Esophagus squamous epithelium (tissue), 5 donors: ENCODE results near the gene CHD3. TPM values are rescaled to one million over a fixed set of nuclear protein-coding genes. Genes with fewer than 3 reads are reported as not detected.

Experiments
- DNase-seq: peaks from one replicate; lab custom pipeline; 2025; lab: John Stamatoyannopoulos, UW
- H3K27ac ChIP-seq, 4 donors: fragments of 200-600 bp; sonication (generic); one replicate each; pipeline ENCODE4 v1.5.1; 2016 to 2019; ENCODE audit warnings: mild to moderate bottlenecking in 1 of 4
- H3K27me3 ChIP-seq, 4 donors: fragments of 200-600 bp; sonication (generic); 1 replicate in 3 of 4; 2 replicates in 1 of 4; pipeline versions ENCODE4 v1.5.1 to v1.6.0; 2017 to 2021; ENCODE audit warnings: antibody characterized with exemption in 1 of 4
- H3K36me3 ChIP-seq, 3 donors: fragments of 200-600 bp; sonication (generic); one replicate each; pipeline ENCODE4 v1.5.1; 2016 to 2019
- H3K4me1 ChIP-seq, 3 donors: fragments of 200-600 bp; sonication (generic); one replicate each; pipeline ENCODE4 v1.5.1; 2017 to 2019
- H3K4me3 ChIP-seq, 4 donors: fragments of 200-600 bp; sonication (generic); 1 replicate in 3 of 4; 2 replicates in 1 of 4; pipeline ENCODE4 v1.5.1; 2016 to 2019; ENCODE audit warnings: mild to moderate bottlenecking in 2 of 4, moderate library complexity in 1 of 4
- H3K9me3 ChIP-seq, 3 donors: fragments of 200-600 bp; sonication (generic); one replicate each; pipeline ENCODE4 v1.5.1; 2016 to 2019
- CTCF ChIP-seq, 6 experiments: fragments of 450-650 bp in 4 of 6; fragments of 200-600 bp in 2 of 6; sonication (generic) in 2 of 6; IDR thresholded peaks; one replicate each; pipeline ENCODE4 v1.5.1; 2016 to 2019; ENCODE audit warnings: antibody characterized with exemption in 6 of 6, mild to moderate bottlenecking in 4 of 6, moderate library complexity in 4 of 6
- POLR2A ChIP-seq, 4 donors: fragments of 450-650 bp; IDR thresholded peaks; one replicate each; pipeline ENCODE4 v1.6.1; 2017; ENCODE audit warnings: antibody characterized with exemption in 4 of 4, mild to moderate bottlenecking in 4 of 4, moderate library complexity in 3 of 4
- WGBS, 2 donors: methylation state at CpG; one replicate each; pipeline ENCODE4 v1.1.5; 2018; 5-methylcytosine and 5-hydroxymethylcytosine counted together
- intact Hi-C: fragments of 100-400 bp; cut with DNase I; formaldehyde crosslinking; loops from one replicate; pipeline ENCODE4 v1.15.0; 2022
- small RNA-seq, 4 donors: library from RNA; depleted of rRNA; stranded (forward); fragments of <200 nt; gene quantifications; one replicate each; pipeline ENCODE3, GENCODE V24; 2016
- total RNA-seq, 4 donors: library from RNA; depleted of rRNA; stranded (reverse); fragments of >200 nt; gene quantifications; one replicate each; pipeline ENCODE4 v1.1.0, GENCODE V29; 2016
- donor health status: DM: yes; HTN: yes; CAD: no.

Gene CHD3
- total RNA-seq, 4 donors from 2014 or later: 57.7 to 93.5 (median 73.0) TPM

GRCh38 chr17:7956228-7956965 is 67.8 kb downstream of the CHD3 start:
- Histone ChIP-seq H3K27ac (no peak overlapping the region), H3K36me3 (no peaks in the 10 kb centered on the region), H3K4me1 (no peaks in the 10 kb centered on the region), H3K4me3 (no peak overlapping the region), H3K9me3 (no peaks in the 10 kb centered on the region), H3K27me3 (peaks cover 0 to 26% (median 0%) of the 10 kb centered on the region in 4 donors)
- no peak for DNase-seq
- TF ChIP-seq CTCF (IDR thresholded peaks at IDR 0.05) (no peak), POLR2A (IDR thresholded peaks at IDR 0.05) (no peak)
- intact Hi-C loops: no loop called here
- 78 to 83% methylated on average over 11 of the region's 11 CpGs for WGBS, 2 donors

- Histone ChIP-seq H3K4me3 (no peak overlapping the region), H3K9me3 (no peaks in the 10 kb centered on the region), H3K27ac (no peak overlapping the region), H3K36me3 (no peaks in the 10 kb centered on the region), H3K4me1 (no peaks in the 10 kb centered on the region), H3K27me3 (peaks cover 0 to 32% (median 0%) of the 10 kb centered on the region in 4 donors)
- intact Hi-C loops: no loop called here
- DNase-seq: no peak
- TF ChIP-seq POLR2A (IDR thresholded peaks at IDR 0.05) (no peak), CTCF (IDR thresholded peaks at IDR 0.05) (no peak)
- 70 to 89% methylated on average over 5 to 9 of the region's 9 CpGs for WGBS, 2 donors
Measured at GRCh38 chr17:7959503-7960253, 71.1 kb downstream of the CHD3 start.

- intact Hi-C loops: no loop called here
- 37 to 44% methylated on average over 2 of the region's 2 CpGs for WGBS, 2 donors
- no peak for DNase-seq
Measured at GRCh38 chr17:7961421-7961820, 72.8 kb downstream of the CHD3 start.

More at GRCh38 chr17:7961421-7961820, 72.8 kb downstream of the CHD3 start:
- H3K27me3 ChIP-seq: peaks cover 0 to 32% (median 0%) of the 10 kb centered on the region in 4 donors
- H3K4me3 ChIP-seq: no peak overlapping the region
- no peak for TF ChIP-seq CTCF (IDR thresholded peaks at IDR 0.05)
- TF ChIP-seq POLR2A (IDR thresholded peaks at IDR 0.05): no peak
- no peaks in the 10 kb centered on the region for H3K36me3 ChIP-seq
- H3K9me3 ChIP-seq: no peaks in the 10 kb centered on the region
- no peaks in the 10 kb centered on the region for H3K4me1 ChIP-seq
- H3K27ac ChIP-seq: no peak overlapping the region

Small RNAs within 50 kb of the gene (small RNA-seq; reads per million reads assigned to genes)
- 1.9 to 126 (median 29.8) reads per million in 4 donors for gene SCARNA21

Other genes with a start within 250 kb of the CHD3 start
- gene ATP1B2, start 237.9 kb upstream of the CHD3 start, total RNA-seq: 1 to 10 TPM in 1 of 4 donors, under 1 TPM in 2, not detected in 1; 0.09 to 1.5 (median 0.21) TPM
- 10 to 100 TPM; 26.6 to 35.1 (median 33.9) TPM for gene TP53, start 201.3 kb upstream of the CHD3 start, total RNA-seq
- 1 to 10 TPM; 3.5 to 6.0 (median 3.8) TPM for gene WRAP53, start 200.3 kb upstream of the CHD3 start, total RNA-seq
- gene EFNB3, start 183.6 kb upstream of the CHD3 start, total RNA-seq: 1 to 10 TPM in 3 of 4 donors, under 1 TPM in 1; 0.70 to 2.7 (median 1.9) TPM
- under 1 TPM in 3 of 4 donors, not detected in 1; under 0.01 to 0.04 (median 0.03) TPM for gene DNAH2, start 171.0 kb upstream of the CHD3 start, total RNA-seq
- 10 to 100 TPM in 1 of 4 donors, 1 to 10 TPM in 3; 6.7 to 14.6 (median 7.5) TPM for gene KDM6B, start 54.6 kb upstream of the CHD3 start, total RNA-seq
- gene TMEM88, start 33.7 kb upstream of the CHD3 start, total RNA-seq: 1 to 10 TPM in 3 of 4 donors, not detected in 1; 1.5 to 3.8 (median 1.6) TPM
- 10 to 100 TPM; 45.2 to 80.1 (median 74.8) TPM for gene NAA38, start 31.2 kb upstream of the CHD3 start, total RNA-seq
- gene CYB5D1, start 30.8 kb upstream of the CHD3 start, total RNA-seq: 1 to 10 TPM; 3.8 to 9.3 (median 7.5) TPM
- 1 to 10 TPM in 3 of 4 donors, under 1 TPM in 1; 0.94 to 8.6 (median 5.7) TPM for gene RNF227, start 27.5 kb downstream of the CHD3 start, total RNA-seq
- 1 to 10 TPM in 1 of 4 donors, under 1 TPM in 1, not detected in 2; 0.95 to 1.1 TPM for gene KCNAB3, start 41.1 kb downstream of the CHD3 start, total RNA-seq
- gene TRAPPC1, start 43.2 kb downstream of the CHD3 start, total RNA-seq: 10 to 100 TPM; 31.3 to 71.1 (median 40.3) TPM
- 10 to 100 TPM; 12.4 to 21.4 (median 13.5) TPM for gene CNTROB, start 43.4 kb downstream of the CHD3 start, total RNA-seq
- not detected for gene GUCY2D, start 113.8 kb downstream of the CHD3 start, total RNA-seq
- 100 to 1,000 TPM in 1 of 4 donors, 10 to 100 TPM in 3; 24.0 to 104 (median 50.5) TPM for gene ALOX15B, start 150.3 kb downstream of the CHD3 start, total RNA-seq
- gene ALOX12B, start 198.9 kb downstream of the CHD3 start, total RNA-seq: 10 to 100 TPM in 2 of 4 donors, 1 to 10 TPM in 1, under 1 TPM in 1; 0.76 to 34.6 (median 10.8) TPM
- gene ALOXE3, start 229.7 kb downstream of the CHD3 start, total RNA-seq: 1 to 10 TPM in 2 of 4 donors, under 1 TPM in 1, not detected in 1; 0.30 to 8.8 (median 2.2) TPM
- gene HES7, start 235.3 kb downstream of the CHD3 start, total RNA-seq: not detected